HepG2 (cell line): Measurements from ENCODE around the gene CCRL2. TPM values are rescaled to one million over a fixed set of nuclear protein-coding genes. Genes with fewer than 3 reads are reported as not detected.
"Not testable (repeated sequence)": the region's sequence is repeated elsewhere in the genome, so short reads cannot be mapped to it uniquely, and the experiment has no call there.

Experiments
- ATAC-seq: fragments of 200-7000 bp; cut with Tn5 transposase; 3 replicates; pipeline ENCODE4 v1.9.1; 2020; ENCODE audit warnings: mild to moderate bottlenecking, moderate library complexity
- BruUV-seq: library from RNA; stranded (reverse); fragments of 400-500 nt; replicated peaks from 2 replicates; lab custom pipeline; 2021; lab: Mats Ljungman, UMichigan
- CTCF ChIA-PET: fragments of 300-600 bp; formaldehyde crosslinking; extraction: SDS; loops from one replicate; lab custom pipeline; 2021; ENCODE audit warnings: low total read pairs, inconsistent platforms, low intra/inter-chr PET ratio; lab: Yijun Ruan, JAX
- POLR2A ChIA-PET: fragments of 350-600 bp; sonication (Branson Sonifier 250); formaldehyde crosslinking; loops from one replicate; lab custom pipeline; 2020; ENCODE audit warnings: antibody characterized with exemption, inconsistent platforms; lab: Yijun Ruan, JAX
- DNase-seq: peaks from one replicate; pipeline ENCODE4 v3.0.0-alpha.2; 2015; ENCODE audit warnings: low spot score
- FAIRE-seq: peaks from 3 replicates; lab custom pipeline; 2011; peaks lifted over from hg19 to GRCh38; lab: Jason Lieb, UNC
- H2AFZ ChIP-seq: one replicate; pipeline ENCODE4 v1.6.1; 2011; ENCODE audit warnings: low read length, inconsistent platforms
- H3K27ac ChIP-seq: fragments of 300-600 bp; 3 replicates; pipeline ENCODE4 v1.8.0; 2011; ENCODE audit warnings: mixed run types, mild to moderate bottlenecking, mixed read lengths, low read length, inconsistent platforms; ENCODE audit not compliant: insufficient read depth; ENCODE audit errors: extremely low read length
- H3K27me3 ChIP-seq, 2 experiments: fragments of 200-600 bp in 1 of 2; 2 replicates in 1 of 2; 3 replicates in 1 of 2; pipeline versions ENCODE4 v1.6.0 to v1.8.0; 2011; ENCODE audit warnings: low read length in 2 of 2, mild to moderate bottlenecking in 2 of 2, moderate library complexity in 2 of 2, inconsistent platforms in 1 of 2; ENCODE audit not compliant: insufficient read depth in 2 of 2, control insufficient read depth in 1 of 2
- H3K36me3 ChIP-seq, 2 experiments: fragments of 200-600 bp in 1 of 2; replicated peaks in 1 of 2; 2 replicates in 1 of 2; 3 replicates in 1 of 2; pipeline versions ENCODE4 v1.5.1 to v1.8.0; 2011; ENCODE audit warnings: low read length in 2 of 2, inconsistent platforms in 1 of 2; ENCODE audit not compliant: insufficient read depth in 2 of 2, control insufficient read depth in 1 of 2
- H3K4me1 ChIP-seq: 2 replicates; pipeline ENCODE4 v1.5.1; 2012; ENCODE audit warnings: low read length, inconsistent platforms; ENCODE audit not compliant: insufficient read depth
- H3K4me2 ChIP-seq: 2 replicates; pipeline ENCODE4 v1.6.0; 2011; ENCODE audit warnings: low read depth, low read length, inconsistent platforms
- H3K4me3 ChIP-seq, 3 experiments: fragments of 200-600 bp in 1 of 3; sonication (generic), shearing (Covaris generic) in 1 of 3; replicated peaks in 1 of 3; 2 replicates each; pipeline ENCODE4 v1.5.1; 2011 to 2016; ENCODE audit warnings: low read length in 3 of 3, inconsistent platforms in 2 of 3, low read depth in 2 of 3, mild to moderate bottlenecking in 2 of 3, control low read depth in 1 of 3, mixed read lengths in 1 of 3; ENCODE audit not compliant: insufficient read depth in 1 of 3
- H3K79me2 ChIP-seq: one replicate; pipeline ENCODE4 v1.6.1; 2011; ENCODE audit warnings: low read length, inconsistent platforms; ENCODE audit not compliant: insufficient read depth
- H3K9ac ChIP-seq: 2 replicates; pipeline ENCODE4 v1.6.0; 2011; ENCODE audit warnings: mild to moderate bottlenecking, low read depth, low read length, inconsistent platforms; ENCODE audit not compliant: insufficient read depth
- H3K9me3 ChIP-seq: 2 replicates; pipeline ENCODE4 v1.5.1; 2012; ENCODE audit warnings: mild to moderate bottlenecking, low read length
- H4K20me1 ChIP-seq: 2 replicates; pipeline ENCODE4 v1.6.0; 2011; ENCODE audit warnings: inconsistent platforms, mild to moderate bottlenecking, low read length, moderate library complexity; ENCODE audit not compliant: insufficient read depth
- CBFB ChIP-seq: sonication (generic); formaldehyde crosslinking; IDR thresholded peaks from 2 replicates; pipeline ENCODE4 v1.4.0; 2020; ENCODE audit warnings: missing genetic modification reagents
- PRDM15 ChIP-seq: sonication (generic); formaldehyde crosslinking; IDR thresholded peaks from 2 replicates; pipeline ENCODE4 v1.4.0; 2020; ENCODE audit warnings: missing genetic modification reagents
- RBAK ChIP-seq: sonication (generic); formaldehyde crosslinking; IDR thresholded peaks from 2 replicates; pipeline ENCODE4 v1.5.1; 2020; ENCODE audit warnings: mild to moderate bottlenecking, missing genetic modification reagents
- TEAD2 ChIP-seq: sonication (generic); formaldehyde crosslinking; IDR thresholded peaks from 2 replicates; pipeline ENCODE4 v1.9.0; 2021; ENCODE audit warnings: missing genetic modification reagents
- ZBTB21 ChIP-seq: sonication (generic); formaldehyde crosslinking; IDR thresholded peaks from 2 replicates; pipeline ENCODE4 v1.4.0; 2020; ENCODE audit warnings: missing genetic modification reagents
- ZBTB26 ChIP-seq: IDR thresholded peaks from 2 replicates; pipeline ENCODE4 v1.6.1; 2016; ENCODE audit warnings: missing compliant biosample characterization, missing genetic modification reagents, borderline replicate concordance
- ZNF343 ChIP-seq: sonication (generic); formaldehyde crosslinking; IDR thresholded peaks from 2 replicates; pipeline ENCODE4 v1.4.0; 2020; ENCODE audit warnings: mild to moderate bottlenecking, missing genetic modification reagents
- WGBS: methylation state at CpG from one replicate; pipeline ENCODE4 v1.1.6; 2017; ENCODE audit warnings: low lambda C conversion rate; 5-methylcytosine and 5-hydroxymethylcytosine counted together
- in situ Hi-C: cut with HindIII; loops from 2 replicates; pipeline ENCODE4 v1.10.0; 2017; ENCODE audit warnings: low pct_unique_long_range_greater_than_20kb; ENCODE audit not compliant: extremely low pct_ligation_motif_present
- intact Hi-C: fragments of 100-400 bp; cut with micrococcal nuclease; formaldehyde crosslinking; loops from one replicate; pipeline ENCODE4 v1.10.0; 2022; ENCODE audit not compliant: unreplicated experiment
- polyA plus RNA-seq, 8 experiments: library from polyadenylated mRNA; depleted of rRNA in 3 of 8; stranded (reverse) in 7 of 8; unstranded in 1 of 8; fragments of >200 nt; fragmentation: Illumina TruSeq in 4 of 8; extraction: Trizol in 4 of 8; gene quantifications; 2 replicates each; pipeline versions ENCODE4 v1.2.1 to v1.2.3, GENCODE V29; 2011 to 2016; ENCODE audit warnings: low read depth in 4 of 8, missing spikeins in 1 of 8, mixed read lengths in 1 of 8; ENCODE audit not compliant: insufficient read depth in 1 of 8
- total RNA-seq, 5 experiments: library from RNA; depleted of rRNA; stranded (reverse); fragments of >200 nt; fragmentation: Illumina TruSeq; extraction: Trizol; gene quantifications; 2 replicates each; pipeline ENCODE4 v1.2.3, GENCODE V29; 2016; ENCODE audit warnings: low read depth in 1 of 5

CCRL2 gene
- total and polyA plus RNA-seq, 2 of the 13 experiments (the other 11 are each of a cell fraction or from before 2014, with no cell fraction given) = not detected

- no peak for TF ChIP-seq ZBTB26 (CRISPR knock-in tag)
- TF ChIP-seq PRDM15 (CRISPR knock-in tag) = no peak
- TF ChIP-seq ZBTB21 (CRISPR knock-in tag) = no peak
- no peak for TF ChIP-seq RBAK
- no peak for TF ChIP-seq ZNF343
- TF ChIP-seq TEAD2 (CRISPR knock-in tag) = no peak
- no peak for TF ChIP-seq CBFB
These were observed 16.5 kb downstream of the CCRL2 start (continued) for GRCh38 chr3:46423588-46423987.

- ATAC-seq, H3K79me2 ChIP-seq, H3K4me2 ChIP-seq, DNase-seq, CTCF ChIA-PET, POLR2A ChIA-PET, H3K27me3 ChIP-seq, H3K36me3 ChIP-seq, H3K9ac ChIP-seq, in situ Hi-C loops, H3K4me3 ChIP-seq, BruUV-seq, intact Hi-C loops, H3K27ac ChIP-seq, H2AFZ ChIP-seq, FAIRE-seq, H4K20me1 ChIP-seq, H3K9me3 ChIP-seq: not testable (repeated sequence)
- H3K4me1 ChIP-seq = peaks cover 13% of the 10 kb centered on the region
- WGBS = 25% methylated on average over 4 of the region's 4 CpGs
These were observed 19.4 kb downstream of the CCRL2 start for GRCh38 chr3:46426476-46426875.

GRCh38 chr3:46427404-46427803 is 20.3 kb downstream of the CCRL2 start:
- H3K36me3 ChIP-seq, H3K9ac ChIP-seq, POLR2A ChIA-PET, H3K27ac ChIP-seq, H3K9me3 ChIP-seq, intact Hi-C loops, BruUV-seq, H4K20me1 ChIP-seq, CTCF ChIA-PET, DNase-seq, H3K79me2 ChIP-seq, H3K27me3 ChIP-seq, FAIRE-seq, H2AFZ ChIP-seq, H3K4me2 ChIP-seq, ATAC-seq, in situ Hi-C loops, H3K4me3 ChIP-seq: not testable (repeated sequence)
- H3K4me1 ChIP-seq = peaks cover 13% of the 10 kb centered on the region
- WGBS = 47% methylated on average over 8 of the region's 8 CpGs
